HG03175 (cell line): Measurements from ENCODE around the gene SCN4A.

Source experiments
- ATAC-seq: cut with Tn5 transposase; IDR thresholded peaks from one replicate; pipeline ENCODE4 v1.9.1; 2021; ENCODE audit warnings: mild to moderate bottlenecking, moderate library complexity; ENCODE audit not compliant: unreplicated experiment

SCN4A gene

GRCh38 chr17:64002658-64003525, 30.2 kb upstream of the SCN4A start:
- ATAC-seq: no peak

DNA sequence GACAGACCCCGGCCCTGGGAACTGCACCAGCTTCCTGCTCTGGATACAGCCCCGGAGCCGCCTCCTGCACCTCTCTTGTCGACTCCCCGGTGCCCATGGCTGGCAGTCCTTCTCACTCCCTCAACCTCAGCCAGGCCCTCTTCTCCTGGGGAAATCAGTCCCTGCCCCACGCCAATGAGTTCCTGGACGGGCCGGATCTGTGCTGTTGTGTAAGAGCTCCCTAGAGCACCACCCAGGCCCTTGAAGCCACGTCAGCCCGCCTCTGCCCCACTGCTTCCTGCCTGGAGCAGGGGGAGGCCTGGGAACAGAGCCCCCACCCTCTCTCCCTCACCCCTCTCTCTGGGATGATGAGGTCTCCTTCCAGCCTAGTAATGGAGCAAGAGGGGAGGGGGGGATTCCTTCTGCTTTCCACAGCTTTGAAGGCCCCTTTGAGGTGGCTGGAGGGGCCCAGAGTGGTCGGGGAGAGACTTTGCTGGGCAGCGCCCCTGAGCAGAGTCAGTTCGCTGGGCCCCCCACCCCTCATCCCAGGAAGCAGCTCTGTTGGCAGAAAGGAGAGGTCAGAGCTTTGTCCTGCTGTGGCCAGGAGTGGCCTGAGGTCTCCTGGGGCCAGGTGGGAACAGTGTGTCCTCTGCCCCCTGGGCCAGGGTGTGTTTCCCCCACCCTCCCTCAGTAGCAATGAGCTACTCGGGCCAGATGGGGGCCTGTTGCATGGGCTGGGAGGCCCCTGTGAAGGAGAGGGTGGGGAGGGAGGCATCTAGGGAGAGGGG, 29.2 kb upstream of the SCN4A start:
- ATAC-seq: no peak

- ATAC-seq: no peak
Measured at GRCh38 chr17:64001091-64001579, 28.4 kb upstream of the SCN4A start.

- no peak for ATAC-seq
Measured at GRCh38 chr17:63999680-64000531, 27.2 kb upstream of the SCN4A start.

GRCh38 chr17:63998721-63999679, 26.3 kb upstream of the SCN4A start:
- ATAC-seq: peak; percentile 13

DNA sequence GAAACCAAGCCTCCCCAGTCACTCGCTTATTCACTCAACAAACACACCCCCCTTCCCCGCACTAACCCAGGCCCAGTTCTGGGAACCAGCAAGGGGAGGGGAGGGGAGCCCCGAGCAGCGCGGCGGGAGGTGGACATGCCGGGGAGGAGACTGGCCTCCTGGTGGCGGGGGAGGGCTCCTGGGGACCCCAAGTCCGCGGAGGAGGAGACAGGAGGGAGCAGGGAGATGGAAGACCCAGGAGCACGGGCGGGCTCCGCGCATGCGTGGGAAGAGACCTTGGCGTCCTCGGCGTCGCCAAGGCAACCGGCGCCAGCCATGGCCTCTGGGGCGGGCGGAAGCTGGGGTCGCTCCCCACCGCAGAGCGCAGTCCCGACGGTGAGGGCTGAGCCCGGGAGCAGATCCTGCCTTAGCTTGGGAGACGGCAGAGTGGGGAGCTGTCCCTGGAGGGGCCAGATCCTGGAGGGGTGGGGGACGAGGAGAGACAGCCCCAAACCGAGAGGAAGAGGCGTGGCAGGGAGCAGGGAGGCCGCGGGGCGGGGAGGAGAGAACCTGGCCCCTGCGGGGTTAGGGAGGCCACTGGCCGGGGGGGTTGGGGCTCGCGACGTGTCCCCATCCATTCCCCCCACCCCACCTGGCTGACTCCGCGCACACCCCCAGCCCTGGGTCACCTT, 25.5 kb upstream of the SCN4A start, which contains the start of gene PRR29:
PRR29 (plus strand) TSS at position 302 of the 671 bp plus-strand sequence; CDS start at position 316, 14 bp downstream.
- ATAC-seq: peak; percentile 70

DNA sequence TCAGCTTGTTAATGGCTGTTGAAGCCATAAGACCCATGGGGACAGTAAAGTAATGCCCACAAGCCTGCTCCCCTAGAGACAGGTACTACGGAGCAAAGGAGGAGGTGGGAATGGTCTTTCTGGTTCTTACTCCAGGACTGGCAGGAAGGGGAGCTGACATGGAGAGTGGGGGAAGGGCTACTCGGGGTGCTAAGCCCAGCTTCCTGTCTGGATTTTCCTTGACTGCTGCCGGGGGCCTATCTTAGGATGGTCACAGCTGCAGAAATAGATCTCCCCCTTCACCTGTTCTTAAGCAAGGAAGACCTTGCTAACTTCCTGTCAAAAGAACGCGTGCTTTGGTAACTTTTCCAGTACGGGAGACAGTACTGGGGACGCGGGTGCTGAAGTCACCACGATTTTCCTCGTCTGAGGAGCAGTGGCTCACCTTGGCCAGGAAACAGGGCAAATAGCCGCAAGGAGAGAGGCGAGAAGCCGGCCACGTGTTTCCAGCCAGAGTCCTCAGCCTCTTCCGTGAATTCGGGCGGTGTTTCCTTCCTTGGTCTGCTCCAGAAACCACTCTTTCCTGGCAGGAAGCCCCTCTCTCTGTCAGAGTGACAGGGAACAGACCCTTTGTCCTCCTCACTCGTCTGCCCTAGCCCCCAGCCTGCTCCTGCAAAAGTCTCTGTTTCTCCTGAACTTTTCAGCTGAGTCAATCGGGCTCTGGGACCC, 24.8 kb upstream of the SCN4A start:
- no peak for ATAC-seq

GRCh38 chr17:63996430-63997182, 23.9 kb upstream of the SCN4A start:
- ATAC-seq: no peak

- no peak for ATAC-seq
Measured at GRCh38 chr17:63995626-63996025, 22.9 kb upstream of the SCN4A start.

DNA sequence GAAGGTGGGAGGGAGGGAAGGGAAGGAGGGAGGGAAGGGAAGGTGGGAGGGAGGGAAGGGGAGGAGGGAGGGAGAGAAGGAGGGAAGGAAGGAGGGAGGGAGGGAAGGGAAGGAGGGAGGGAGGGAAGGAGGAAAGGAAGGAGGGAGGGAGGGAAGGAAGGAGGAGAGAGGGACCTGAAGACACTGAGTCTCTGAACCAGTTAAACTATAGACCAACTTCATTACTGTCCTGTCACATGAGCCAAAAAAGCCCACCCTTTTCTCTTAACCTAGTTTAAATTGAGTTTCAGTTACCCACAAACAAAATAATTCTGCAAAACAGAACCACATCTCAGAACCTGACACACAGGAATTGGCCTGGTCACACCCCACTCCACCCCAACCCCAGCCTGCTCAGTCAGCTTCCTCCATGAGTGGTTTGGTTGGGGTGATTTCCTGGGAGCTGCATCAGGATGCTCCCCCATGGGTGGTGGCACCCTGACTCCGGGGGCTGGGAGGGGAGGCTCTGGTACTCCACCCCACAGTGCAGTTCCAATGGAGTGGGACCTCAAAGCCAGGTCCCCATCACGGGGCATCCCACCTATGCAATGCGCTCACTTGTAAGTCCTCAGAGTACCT, 20.8 kb upstream of the SCN4A start:
- no peak for ATAC-seq

- ATAC-seq: no peak
Measured at GRCh38 chr17:63991611-63992010, 18.9 kb upstream of the SCN4A start.

- no peak for ATAC-seq
Measured at GRCh38 chr17:63989622-63990345, 17.1 kb upstream of the SCN4A start.

DNA sequence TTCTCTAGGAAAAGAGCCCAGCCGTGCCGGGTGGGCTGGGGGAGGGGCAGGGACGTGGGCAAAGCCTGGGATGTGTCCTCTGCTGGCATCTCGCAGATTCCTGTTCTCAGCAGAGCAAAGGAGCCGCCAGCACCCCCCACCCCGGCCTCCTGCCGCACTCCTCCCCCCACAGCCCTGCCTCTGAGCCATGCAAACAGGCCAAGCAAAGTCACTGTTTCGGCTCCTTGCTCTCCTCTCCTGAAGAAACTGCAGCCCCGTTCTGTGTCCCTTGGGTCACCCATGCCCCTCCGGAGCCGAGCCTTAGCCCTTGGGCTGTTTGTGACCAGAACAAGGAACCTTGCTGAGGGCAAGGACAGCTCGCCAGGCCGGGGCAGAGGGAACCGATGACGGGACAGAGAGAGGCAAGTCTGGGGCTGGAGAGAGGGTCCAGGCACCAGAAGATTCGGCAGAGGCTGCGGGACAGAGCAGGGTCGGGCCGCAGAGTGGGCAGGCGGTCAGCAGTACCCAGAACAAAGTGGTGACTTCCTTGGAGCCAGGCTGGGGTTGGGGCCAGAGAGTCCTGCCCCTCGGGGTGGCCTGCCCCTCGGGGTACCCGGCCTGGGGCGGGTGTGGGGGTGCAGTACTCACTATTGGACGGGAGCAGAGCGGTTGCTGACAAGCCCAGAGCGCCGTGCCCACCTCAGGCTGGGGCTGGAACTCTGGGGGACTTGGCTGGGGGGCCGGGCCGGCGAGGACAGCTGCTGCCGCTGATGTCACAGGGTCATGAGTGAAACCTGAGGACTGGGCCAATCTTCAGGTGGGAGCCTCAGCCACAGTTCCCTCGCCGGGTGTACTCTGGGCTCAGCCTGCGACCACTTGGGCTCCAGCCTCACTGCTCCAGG, 16.3 kb upstream of the SCN4A start:
- no peak for ATAC-seq

GRCh38 chr17:63988127-63988478, 15.4 kb upstream of the SCN4A start:
- no peak for ATAC-seq

DNA sequence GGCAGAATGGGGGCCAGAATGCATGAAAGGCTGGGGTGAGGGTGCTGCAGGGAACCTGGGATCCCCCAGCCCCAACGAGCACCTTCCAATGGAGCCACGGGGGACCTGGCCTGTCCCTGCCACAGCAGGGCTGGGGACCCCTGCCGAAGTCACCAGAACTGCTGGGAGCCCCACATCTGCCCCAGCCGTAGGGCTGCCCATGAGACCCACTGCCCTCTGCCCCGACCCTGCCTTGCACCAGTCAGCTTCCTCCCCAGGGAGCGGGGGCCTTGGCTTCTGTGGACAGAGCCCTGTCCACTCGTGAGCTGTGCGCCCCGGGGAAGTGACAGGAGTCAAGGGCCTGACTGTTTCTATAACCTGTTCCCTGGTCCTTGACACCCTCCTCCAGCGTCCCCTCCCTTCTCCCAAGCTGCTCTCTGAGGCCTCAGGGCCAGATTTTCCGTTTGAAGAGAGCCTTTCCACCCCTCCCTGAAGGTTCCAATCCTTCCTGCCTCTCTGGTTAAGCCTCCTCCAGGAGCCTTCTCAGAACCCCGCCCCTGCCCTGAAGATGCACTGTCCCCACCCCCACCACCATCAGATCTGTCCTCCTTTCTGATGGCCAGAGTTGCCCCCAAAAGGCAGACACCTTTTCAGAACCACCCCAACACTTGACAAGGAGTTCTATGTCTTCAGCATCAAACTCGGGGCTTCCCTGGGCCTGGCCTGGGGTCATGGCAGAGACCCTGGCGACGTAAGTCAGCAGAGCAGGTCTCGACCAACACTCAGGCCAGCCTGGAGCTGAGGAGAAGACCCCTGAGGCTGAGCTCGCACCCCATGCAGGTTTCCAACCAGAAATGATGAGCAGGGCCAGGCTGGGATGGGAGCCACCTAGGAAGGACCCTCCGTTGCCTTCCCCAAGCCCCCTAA, 14.8 kb upstream of the SCN4A start:
- ATAC-seq: no peak
